HTR-8/SVneo (cell line): ENCODE data around the gene ALK.

ENCODE experiments used
- DNase-seq: peaks from one replicate; pipeline ENCODE4 v3.0.0; 2011; ENCODE audit warnings: low spot score, mixed read lengths; ENCODE audit not compliant: insufficient read length
- FAIRE-seq: peaks from 2 replicates; lab custom pipeline; 2011; peaks lifted over from hg19 to GRCh38; lab: Jason Lieb, UNC

The ALK gene

GRCh38 chr2:29597035-29597434 is 324.4 kb downstream of the ALK start:
- FAIRE-seq: no peak

DNA sequence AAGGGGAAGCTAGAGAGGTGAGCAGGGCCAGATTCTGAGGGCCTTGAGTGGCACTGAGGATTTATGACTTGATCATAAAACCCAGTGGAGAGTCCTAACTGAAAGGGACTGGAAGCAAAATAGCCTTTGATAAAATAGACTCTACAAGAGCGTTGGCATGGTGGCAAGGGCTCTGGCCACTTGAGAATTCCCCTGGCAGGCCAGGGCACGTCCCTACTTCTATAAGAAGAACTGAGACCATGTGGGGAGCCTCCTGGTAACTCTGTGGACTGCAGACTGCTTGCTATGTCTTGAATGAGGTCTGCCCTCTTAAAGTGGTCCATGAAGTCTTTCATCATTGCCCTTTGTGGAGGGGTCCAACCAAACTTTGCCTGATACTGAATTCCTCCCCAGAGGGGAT is 324.8 kb downstream of the ALK start:
- FAIRE-seq (no peak), DNase-seq (no peak)

More at GRCh38 chr2:29597035-29597434, 324.4 kb downstream of the ALK start:
- DNase-seq: no peak

DNA sequence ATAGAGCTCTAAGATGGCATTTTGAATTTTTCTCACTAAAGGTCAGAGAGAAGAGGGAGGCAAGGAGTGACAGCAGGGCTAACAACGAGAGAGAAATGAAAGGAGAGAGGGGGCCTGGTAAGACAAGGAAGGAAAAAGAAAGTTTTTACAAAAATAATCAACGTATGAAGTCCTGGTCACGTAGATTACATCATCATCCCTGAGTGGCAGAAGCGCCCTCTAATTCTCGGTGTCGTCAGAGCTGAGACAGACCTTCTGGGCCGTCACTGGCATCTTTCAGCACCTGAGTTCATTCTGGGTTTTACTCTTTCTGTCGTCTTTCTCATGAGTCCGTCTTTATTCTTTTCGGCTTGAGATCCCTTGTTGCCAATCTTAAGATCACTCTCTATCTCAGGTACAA is 329.8 kb downstream of the ALK start:
- DNase-seq (no peak), FAIRE-seq (no peak)

DNA sequence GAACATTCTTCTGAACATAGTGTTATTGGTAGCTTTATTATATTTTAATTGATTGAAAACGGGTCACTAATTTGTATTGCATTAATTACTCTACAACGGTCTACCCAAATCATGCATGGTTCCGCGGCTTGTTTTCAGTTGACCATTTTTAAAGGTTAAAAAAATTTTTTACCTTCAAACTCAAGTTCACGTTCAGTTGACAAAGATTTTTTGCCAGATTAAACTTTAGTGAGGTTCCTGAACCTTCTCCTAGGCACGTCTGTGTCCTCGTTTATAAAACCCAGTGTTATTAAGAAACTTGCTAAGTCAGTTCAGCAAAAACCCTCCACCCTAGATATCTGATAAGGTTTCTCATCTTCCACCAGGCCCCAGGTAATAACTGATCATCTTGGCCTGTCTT is 331.2 kb downstream of the ALK start:
- DNase-seq: no peak
- no peak for FAIRE-seq

- FAIRE-seq (no peak), DNase-seq (no peak)
Measured at GRCh38 chr2:29589440-29590103, 331.8 kb downstream of the ALK start.

- no peak for DNase-seq
- no peak for FAIRE-seq
Measured at GRCh38 chr2:29587402-29588190, 333.8 kb downstream of the ALK start.

DNA sequence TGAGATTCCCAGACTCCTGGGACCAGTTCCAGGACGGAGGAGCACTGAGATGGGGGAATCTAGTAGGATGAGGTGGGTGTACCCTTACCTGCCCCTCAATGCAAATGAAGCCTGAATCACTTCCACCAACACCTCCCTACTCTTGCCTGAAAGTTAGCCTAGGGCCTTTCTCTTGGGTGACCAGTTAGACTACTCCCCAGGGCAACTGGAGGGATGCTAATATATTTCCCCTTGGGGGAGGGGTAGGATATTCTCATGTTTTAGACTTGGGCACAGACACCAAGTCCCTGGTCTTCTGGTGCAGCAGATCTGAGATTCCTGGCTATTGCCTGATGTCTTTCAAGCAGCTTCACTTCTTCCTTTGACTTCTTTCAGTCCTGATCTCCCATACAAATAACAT is 334.5 kb downstream of the ALK start:
- FAIRE-seq: no peak
- no peak for DNase-seq

DNA sequence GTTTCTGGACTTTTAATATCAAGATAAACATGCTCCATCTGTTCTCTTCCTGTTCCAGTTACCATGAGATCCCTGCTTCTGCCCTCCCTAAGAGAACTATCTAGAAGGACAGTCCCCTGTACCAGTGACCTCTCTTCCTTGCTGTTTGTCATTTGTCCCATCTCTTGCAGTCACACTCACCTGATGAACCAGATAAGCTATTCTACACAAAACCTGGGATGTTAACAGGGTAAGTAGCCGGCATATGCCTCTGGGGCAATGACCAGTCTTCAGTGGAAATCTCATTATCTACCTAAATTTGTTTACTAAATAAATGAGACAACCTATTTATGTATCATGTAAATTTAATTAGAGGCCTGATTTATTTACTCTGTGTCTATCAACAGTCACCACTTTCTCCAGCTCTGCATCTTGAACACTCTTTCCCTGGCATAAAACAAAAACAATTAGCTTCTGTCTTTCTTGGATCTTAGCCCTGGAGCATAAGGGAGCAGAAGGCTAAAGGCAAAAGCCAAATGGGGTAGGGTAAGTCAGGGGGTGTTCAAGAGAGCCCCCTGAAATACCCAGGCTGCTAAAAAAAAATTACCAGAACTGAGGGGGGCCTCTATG is 337.7 kb downstream of the ALK start:
- DNase-seq (no peak), FAIRE-seq (no peak)

DNA sequence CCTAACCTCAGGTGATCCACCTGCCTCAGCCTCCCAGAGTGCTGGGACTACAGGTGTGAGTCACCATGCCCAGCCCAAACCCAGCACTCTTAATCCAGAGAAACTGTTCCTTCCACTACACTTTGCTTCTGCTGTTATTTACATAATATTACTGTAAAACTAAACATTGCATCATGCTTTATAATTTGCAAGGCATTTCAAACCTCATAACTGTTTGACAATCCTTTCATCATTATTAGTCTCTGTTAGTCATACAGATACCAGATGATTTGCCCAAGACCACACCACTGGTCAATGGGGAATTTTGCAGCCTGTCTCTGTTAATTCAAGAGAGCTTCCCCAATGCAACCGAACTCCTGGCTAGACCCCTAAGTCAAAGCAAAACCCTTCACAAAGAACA is 338.3 kb downstream of the ALK start:
- FAIRE-seq: no peak

DNA sequence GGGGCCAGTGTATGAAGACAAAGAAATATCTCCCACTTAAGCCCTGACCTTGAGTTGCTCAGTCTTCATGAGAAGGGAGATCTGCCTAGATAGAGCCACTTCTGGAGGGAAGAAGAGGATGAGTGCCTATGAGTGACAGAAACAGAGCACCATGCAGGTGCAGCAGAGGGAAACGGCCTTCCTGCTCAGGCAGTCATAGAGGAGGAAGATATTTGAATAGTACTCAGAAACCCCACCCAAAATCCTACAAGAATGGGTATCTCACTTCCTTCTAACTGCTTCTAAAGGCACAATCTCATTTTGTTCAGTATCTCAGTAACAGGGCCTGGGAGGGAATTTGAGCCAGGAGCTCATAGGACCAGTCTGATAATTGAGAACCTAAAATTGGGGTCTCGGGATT is 339.3 kb downstream of the ALK start:
- DNase-seq: no peak

More for the DNA sequence above, 338.3 kb downstream of the ALK start:
- DNase-seq: no peak

GRCh38 chr2:29580223-29580622 is 341.2 kb downstream of the ALK start:
- DNase-seq (no peak), FAIRE-seq (no peak)

More for the DNA sequence above, 339.3 kb downstream of the ALK start:
- FAIRE-seq: no peak

- FAIRE-seq (no peak), DNase-seq (no peak)
Measured at GRCh38 chr2:29579495-29580169, 341.8 kb downstream of the ALK start.

DNA sequence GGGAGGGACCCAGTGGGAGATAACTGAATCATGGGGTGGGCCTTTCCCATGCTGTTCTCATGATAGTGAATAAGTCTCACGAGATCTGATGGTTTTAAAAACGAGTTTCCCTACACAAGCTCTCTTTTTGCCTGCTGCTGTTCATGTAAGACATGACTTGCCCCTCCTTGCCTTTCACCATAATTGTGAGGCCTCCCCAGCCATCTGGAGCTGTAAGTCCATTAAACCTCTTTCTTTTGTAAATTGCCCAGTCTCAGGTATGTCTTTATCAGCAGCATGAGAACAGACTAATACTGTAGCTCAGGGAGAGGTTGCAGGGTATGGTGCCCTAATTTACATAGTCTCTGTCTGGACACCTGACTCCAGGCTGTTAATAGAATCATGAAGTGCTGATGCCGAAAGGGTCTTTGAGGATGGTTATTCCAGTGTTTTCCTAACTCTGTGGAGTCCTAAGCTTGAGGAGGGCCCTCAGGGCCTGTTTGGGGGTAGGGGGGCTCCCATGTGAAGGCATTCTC is 343.2 kb downstream of the ALK start:
- FAIRE-seq (no peak), DNase-seq (no peak)

GRCh38 chr2:29576231-29576630 is 345.2 kb downstream of the ALK start:
- no peak for DNase-seq
- no peak for FAIRE-seq

DNA sequence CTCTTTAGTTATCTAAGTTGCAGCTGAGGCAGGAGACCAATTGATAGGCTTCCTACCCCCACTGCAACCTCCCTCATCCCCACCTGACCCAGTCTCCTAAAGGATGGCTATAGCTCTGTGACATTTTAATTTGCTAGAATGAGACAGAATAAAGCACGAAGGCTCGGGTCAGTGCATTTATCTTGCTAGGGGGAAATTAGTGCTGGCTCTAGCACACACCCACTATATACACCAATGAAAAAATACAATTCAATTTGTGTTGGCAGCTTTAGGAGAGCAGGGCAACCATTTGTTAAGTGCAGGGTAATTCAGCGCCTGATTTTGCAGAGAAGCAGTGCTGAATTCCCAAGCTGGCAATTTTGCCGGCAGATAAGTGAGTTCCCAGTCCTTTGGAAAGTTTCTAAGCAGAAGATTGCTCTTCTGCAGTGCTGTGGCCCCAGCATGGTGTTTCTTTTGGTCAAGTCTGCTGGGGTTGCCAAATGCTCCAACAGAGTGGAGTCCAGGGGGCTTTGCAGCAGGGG is 346.0 kb downstream of the ALK start:
- DNase-seq (no peak), FAIRE-seq (no peak)

DNA sequence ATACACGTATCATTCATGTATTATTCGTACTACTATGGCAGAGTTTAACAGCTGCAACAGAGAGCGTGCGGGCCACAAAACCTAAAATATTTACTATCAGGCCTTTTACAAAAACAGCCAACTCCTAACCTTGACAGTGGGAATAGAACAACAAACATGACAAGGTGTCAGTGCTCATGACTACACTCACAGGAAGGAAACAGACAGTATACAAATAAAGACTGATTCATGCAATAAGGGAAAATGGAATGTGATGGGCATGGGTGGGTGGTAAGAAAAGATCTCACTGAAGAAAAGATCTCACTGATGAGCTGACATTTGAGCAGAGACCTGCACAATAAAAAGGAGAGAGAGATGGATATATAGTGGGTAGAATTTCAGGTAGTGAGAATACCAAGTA is 347.8 kb downstream of the ALK start:
- DNase-seq: no peak

GRCh38 chr2:29573147-29573546 is 348.2 kb downstream of the ALK start:
- FAIRE-seq (no peak), DNase-seq (no peak)

More for the DNA sequence above, 347.8 kb downstream of the ALK start:
- no peak for FAIRE-seq

DNA sequence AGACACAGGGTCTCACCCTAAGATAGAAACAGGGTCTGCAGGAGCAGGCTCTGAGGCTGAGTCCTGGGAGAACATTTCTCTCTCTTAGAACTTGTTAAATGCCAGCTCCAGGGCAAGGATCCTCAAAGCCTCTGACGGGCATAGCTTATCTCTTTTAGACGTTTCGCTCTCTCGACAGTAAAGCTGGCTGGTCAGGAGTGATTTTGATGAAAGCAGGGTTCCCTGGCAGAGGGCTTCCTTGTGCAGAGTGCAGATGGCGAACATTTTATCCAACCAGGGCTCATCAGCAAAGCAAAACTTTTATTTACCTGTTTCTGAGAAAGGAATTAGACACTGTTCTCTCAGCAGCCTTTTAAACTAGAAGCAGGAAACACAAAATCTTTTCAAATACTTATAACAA is 350.8 kb downstream of the ALK start:
- DNase-seq (no peak), FAIRE-seq (no peak)

GRCh38 chr2:29567906-29568520 is 353.4 kb downstream of the ALK start:
- FAIRE-seq: no peak
- DNase-seq: no peak

GRCh38 chr2:29563697-29564096 is 357.7 kb downstream of the ALK start:
- DNase-seq: no peak
- no peak for FAIRE-seq
